A549 (cell line): ENCODE data around the gene GSTM2. TPM values are rescaled to one million over a fixed set of nuclear protein-coding genes. Genes with fewer than 3 reads are reported as not detected.
"Not testable (repeated sequence)": the region's sequence is repeated elsewhere in the genome, so short reads cannot be mapped to it uniquely, and the experiment has no call there.

Source experiments
- ATAC-seq, 2 experiments: fragments of 200-7000 bp in 1 of 2; fragments of >200 bp in 1 of 2; cut with Nextera tagmentation in 1 of 2; cut with Tn5 transposase in 1 of 2; 3 replicates each; pipeline versions ENCODE4 v1.8.0 to v1.9.1; 2018 to 2020; ENCODE audit warnings: mild to moderate bottlenecking in 1 of 2, moderate library complexity in 1 of 2
- CTCF ChIA-PET: fragments of 300-600 bp; sonication (Branson Sonifier 250); formaldehyde crosslinking; extraction: SDS; loops from one replicate; lab custom pipeline; 2021; ENCODE audit warnings: antibody characterized with exemption, inconsistent platforms; lab: Yijun Ruan, JAX
- POLR2A ChIA-PET: fragments of 350-600 bp; formaldehyde crosslinking; extraction: SDS; loops from one replicate; lab custom pipeline; 2021; ENCODE audit warnings: antibody characterized with exemption, inconsistent platforms; lab: Yijun Ruan, JAX
- DNase-seq, 2 experiments: peaks; one replicate each; pipeline versions ENCODE4 v3.0.0 to v3.0.0-alpha.2; 2011 to 2016; ENCODE audit warnings: low read depth in 1 of 2, low spot score in 1 of 2
- FAIRE-seq: peaks from 2 replicates; lab custom pipeline; 2011; peaks lifted over from hg19 to GRCh38; lab: Jason Lieb, UNC
- H3K27ac ChIP-seq, 2 experiments: fragments of >200 bp; sonication (Bioruptor Twin); formaldehyde crosslinking; 3 replicates each; pipeline ENCODE4 v1.5.1; 2016 to 2017
- H3K4me1 ChIP-seq: fragments of >200 bp; sonication (Bioruptor Twin); formaldehyde crosslinking; 3 replicates; pipeline ENCODE4 v1.6.1; 2016
- H3K4me2 ChIP-seq: fragments of >200 bp; sonication (Bioruptor Twin); formaldehyde crosslinking; 3 replicates; pipeline ENCODE4 v1.6.1; 2016
- H3K4me3 ChIP-seq: fragments of >200 bp; sonication (Bioruptor Twin); formaldehyde crosslinking; 3 replicates; pipeline ENCODE4 v1.5.1; 2016
- H3K9me3 ChIP-seq: fragments of >200 bp; sonication (Bioruptor Twin); formaldehyde crosslinking; 3 replicates; pipeline ENCODE4 v1.6.1; 2016
- BHLHE40 ChIP-seq: IDR thresholded peaks from 2 replicates; pipeline ENCODE4 v1.6.1; 2012; ENCODE audit warnings: low read depth, low read length, inconsistent platforms
- CBX2 ChIP-seq: fragments of 200-600 bp; sonication (generic); IDR thresholded peaks from 2 replicates; pipeline ENCODE4 v1.6.1; 2016; ENCODE audit warnings: low read depth, mild to moderate bottlenecking, borderline replicate concordance
- CBX8 ChIP-seq: fragments of 200-600 bp; sonication (generic); IDR thresholded peaks from 2 replicates; pipeline ENCODE4 v1.6.1; 2016
- CHD2 ChIP-seq: fragments of 150-350 bp; IDR thresholded peaks from 2 replicates; pipeline ENCODE4 v1.6.1; 2014; ENCODE audit warnings: low read length; ENCODE audit not compliant: partially characterized antibody
- EHMT2 ChIP-seq: fragments of 200-600 bp; sonication (generic); IDR thresholded peaks from 2 replicates; pipeline ENCODE4 v1.6.1; 2016; ENCODE audit warnings: antibody characterized with exemption, low read depth, mild to moderate bottlenecking, moderate library complexity
- FOSB ChIP-seq: fragments of 250-450 bp; sonication (Bioruptor Pico); IDR thresholded peaks from 2 replicates; pipeline ENCODE4 v1.5.0; 2020; ENCODE audit warnings: mild to moderate bottlenecking, moderate library complexity
- FOSL2 ChIP-seq, 2 experiments: fragments of 450-650 bp in 1 of 2; fragments of >200 bp in 1 of 2; sonication (Bioruptor Twin) in 1 of 2; formaldehyde crosslinking; IDR thresholded peaks; 2 replicates each; pipeline versions ENCODE4 v1.5.0 to v1.6.1; 2016 to 2020; ENCODE audit warnings: mild to moderate bottlenecking in 1 of 2, moderate library complexity in 1 of 2
- HDAC2 ChIP-seq: fragments of 200-600 bp; sonication (generic); IDR thresholded peaks from 2 replicates; pipeline ENCODE4 v1.6.1; 2016
- HEYL ChIP-seq: fragments of 250-450 bp; sonication (Bioruptor Pico); IDR thresholded peaks from 2 replicates; pipeline ENCODE4 v1.8.0; 2021; ENCODE audit warnings: mild to moderate bottlenecking, moderate library complexity
- HOXB13 ChIP-seq: fragments of 250-450 bp; sonication (Bioruptor Pico); IDR thresholded peaks from 2 replicates; pipeline ENCODE4 v1.5.0; 2020; ENCODE audit warnings: low read depth, mild to moderate bottlenecking, moderate library complexity
- JUN ChIP-seq, 2 experiments: fragments of >200 bp; sonication (Bioruptor Twin); formaldehyde crosslinking; IDR thresholded peaks; 2 replicates in 1 of 2; 3 replicates in 1 of 2; pipeline ENCODE4 v1.6.1; 2016 to 2017
- KDM1A ChIP-seq: fragments of 200-600 bp; sonication (generic); IDR thresholded peaks from 2 replicates; pipeline ENCODE4 v1.6.1; 2016; ENCODE audit warnings: low read depth, mild to moderate bottlenecking
- KDM5A ChIP-seq: fragments of 200-600 bp; sonication (generic); IDR thresholded peaks from 2 replicates; pipeline ENCODE4 v1.6.1; 2016; ENCODE audit warnings: antibody characterized with exemption, mild to moderate bottlenecking
- MAFK ChIP-seq: fragments of 450-650 bp; IDR thresholded peaks from 2 replicates; pipeline ENCODE4 v1.6.1; 2014; ENCODE audit not compliant: partially characterized antibody
- PHF8 ChIP-seq: fragments of 200-600 bp; sonication (generic); IDR thresholded peaks from 2 replicates; pipeline ENCODE4 v1.6.1; 2016; ENCODE audit warnings: low read depth, mild to moderate bottlenecking, antibody characterized with exemption, moderate library complexity, borderline replicate concordance
- POLR2AphosphoS2 ChIP-seq: conservative IDR thresholded peaks from 2 replicates; pipeline ENCODE4 v1.6.1; 2012; ENCODE audit warnings: low read length, improper control_type of control experiment, inconsistent platforms
- RAD21 ChIP-seq, 2 experiments: fragments of >200 bp in 1 of 2; sonication (Bioruptor Twin) in 1 of 2; formaldehyde crosslinking in 1 of 2; IDR thresholded peaks in 1 of 2; conservative IDR thresholded peaks in 1 of 2; 2 replicates in 1 of 2; 3 replicates in 1 of 2; pipeline ENCODE4 v1.6.1; 2012 to 2018; ENCODE audit warnings: inconsistent platforms in 1 of 2
- ZFP36 ChIP-seq: fragments of 450-650 bp; IDR thresholded peaks from 2 replicates; pipeline ENCODE4 v1.6.1; 2014; ENCODE audit warnings: borderline replicate concordance; ENCODE audit not compliant: partially characterized antibody
- ZNF302 ChIP-seq: fragments of 250-450 bp; sonication (Bioruptor Pico); IDR thresholded peaks from 2 replicates; pipeline ENCODE4 v1.9.0; 2021; ENCODE audit warnings: inconsistent platforms, mild to moderate bottlenecking, moderate library complexity
- WGBS: methylation state at CpG from one replicate; pipeline ENCODE4 v1.1.6; 2017; ENCODE audit errors: missing lambda C conversion rate; 5-methylcytosine and 5-hydroxymethylcytosine counted together
- polyA plus RNA-seq, 4 experiments: library from polyadenylated mRNA; depleted of rRNA in 3 of 4; stranded (reverse); fragments of >200 nt; fragmentation: RNase III in 1 of 4; extraction: RNeasy Plus Mini Kit Qiagen cat#74134 plus additional on column Dnase treatment in 1 of 4; gene quantifications; 2 replicates in 3 of 4; 3 replicates in 1 of 4; pipeline ENCODE4 v1.2.3, GENCODE V29; 2011 to 2017
- TF ChIP-seq, protein P1 (sequence below): fragments of 250-450 bp; sonication (Bioruptor Pico); IDR thresholded peaks from 2 replicates; pipeline ENCODE4 v1.5.0; 2020; ENCODE audit warnings: low read depth, mild to moderate bottlenecking, moderate library complexity
- TF ChIP-seq, protein P2 (sequence below): IDR thresholded peaks from 2 replicates; pipeline ENCODE4 v1.6.1; 2012
- TF ChIP-seq, protein P3 (sequence below): fragments of 450-650 bp; IDR thresholded peaks from 2 replicates; pipeline ENCODE4 v1.6.1; 2014; ENCODE audit warnings: antibody characterized with exemption
- TF ChIP-seq, protein P4 (sequence below): IDR thresholded peaks from 2 replicates; pipeline ENCODE4 v1.6.1; 2012; ENCODE audit warnings: low read depth, borderline replicate concordance

Gene GSTM2
- polyA plus RNA-seq, 2 of the 4 experiments (the other 2 are of a cell fraction): 4.8 to 6.5 TPM

DNA sequence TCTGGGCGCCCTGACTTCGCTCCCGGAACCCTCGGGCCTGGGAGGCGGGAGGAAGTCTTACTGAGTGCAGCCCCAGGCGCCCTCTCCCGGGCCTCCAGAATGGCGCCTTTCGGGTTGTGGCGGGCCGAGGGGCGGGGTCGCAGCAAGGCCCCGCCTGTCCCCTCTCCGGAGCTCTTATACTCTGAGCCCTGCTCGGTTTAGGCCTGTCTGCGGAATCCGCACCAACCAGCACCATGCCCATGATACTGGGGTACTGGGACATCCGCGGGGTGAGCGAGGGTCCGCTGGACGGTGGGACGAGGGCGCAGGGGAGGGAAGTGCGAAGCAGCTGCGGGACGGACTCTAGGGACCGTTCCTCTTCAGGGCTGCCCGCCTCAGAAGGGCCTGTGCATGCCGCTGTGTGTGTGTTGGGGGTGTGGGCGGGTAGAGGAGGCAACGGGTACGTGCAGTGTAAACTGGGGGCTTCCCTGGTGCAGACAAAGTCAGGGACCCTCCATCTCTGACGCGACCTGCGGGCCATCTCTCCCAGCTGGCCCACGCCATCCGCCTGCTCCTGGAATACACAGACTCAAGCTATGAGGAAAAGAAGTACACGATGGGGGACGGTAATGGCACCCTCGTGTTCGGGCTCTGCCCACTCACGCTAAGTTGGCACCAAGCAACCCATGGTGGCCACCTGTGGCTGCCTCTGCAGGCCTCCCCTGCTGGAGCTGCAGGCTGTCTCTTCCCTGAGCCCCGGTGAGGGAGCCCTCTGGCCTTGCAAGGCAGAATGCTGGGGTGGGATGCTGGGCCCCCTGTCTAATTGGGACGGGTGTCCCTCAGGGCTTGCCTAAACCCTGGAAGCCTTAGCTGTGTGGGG is 20.0 kb downstream of the GSTM2 start, which contains the start of gene GSTM1:
GSTM1 (plus strand) TSS at position 177 of the 859 bp plus-strand sequence; CDS start at position 234, 57 bp downstream.
- H3K4me2 ChIP-seq: no peak within 1 kb of the TSS
- no peak for DNase-seq
- no peak for TF ChIP-seq KDM5A
- no peak for TF ChIP-seq CBX8
- no peak for TF ChIP-seq CHD2
- no peak for TF ChIP-seq KDM1A
- TF ChIP-seq, protein P1, sequence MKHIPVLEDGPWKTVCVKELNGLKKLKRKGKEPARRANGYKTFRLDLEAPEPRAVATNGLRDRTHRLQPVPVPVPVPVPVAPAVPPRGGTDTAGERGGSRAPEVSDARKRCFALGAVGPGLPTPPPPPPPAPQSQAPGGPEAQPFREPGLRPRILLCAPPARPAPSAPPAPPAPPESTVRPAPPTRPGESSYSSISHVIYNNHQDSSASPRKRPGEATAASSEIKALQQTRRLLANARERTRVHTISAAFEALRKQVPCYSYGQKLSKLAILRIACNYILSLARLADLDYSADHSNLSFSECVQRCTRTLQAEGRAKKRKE (CRISPR knock-in tag): no peak
- TF ChIP-seq, protein P2, sequence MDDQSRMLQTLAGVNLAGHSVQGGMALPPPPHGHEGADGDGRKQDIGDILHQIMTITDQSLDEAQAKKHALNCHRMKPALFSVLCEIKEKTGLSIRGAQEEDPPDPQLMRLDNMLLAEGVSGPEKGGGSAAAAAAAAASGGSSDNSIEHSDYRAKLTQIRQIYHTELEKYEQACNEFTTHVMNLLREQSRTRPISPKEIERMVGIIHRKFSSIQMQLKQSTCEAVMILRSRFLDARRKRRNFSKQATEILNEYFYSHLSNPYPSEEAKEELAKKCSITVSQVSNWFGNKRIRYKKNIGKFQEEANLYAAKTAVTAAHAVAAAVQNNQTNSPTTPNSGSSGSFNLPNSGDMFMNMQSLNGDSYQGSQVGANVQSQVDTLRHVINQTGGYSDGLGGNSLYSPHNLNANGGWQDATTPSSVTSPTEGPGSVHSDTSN: no peak
- TF ChIP-seq, protein P3, sequence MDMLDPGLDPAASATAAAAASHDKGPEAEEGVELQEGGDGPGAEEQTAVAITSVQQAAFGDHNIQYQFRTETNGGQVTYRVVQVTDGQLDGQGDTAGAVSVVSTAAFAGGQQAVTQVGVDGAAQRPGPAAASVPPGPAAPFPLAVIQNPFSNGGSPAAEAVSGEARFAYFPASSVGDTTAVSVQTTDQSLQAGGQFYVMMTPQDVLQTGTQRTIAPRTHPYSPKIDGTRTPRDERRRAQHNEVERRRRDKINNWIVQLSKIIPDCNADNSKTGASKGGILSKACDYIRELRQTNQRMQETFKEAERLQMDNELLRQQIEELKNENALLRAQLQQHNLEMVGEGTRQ: no peak
- no CpG with 5 or more reads among the region's 46 CpGs for WGBS
- CTCF ChIA-PET: no interaction called here
- H3K4me1 ChIP-seq: no peaks in the 10 kb centered on the region
- no peak within 1 kb of the TSS for H3K27ac ChIP-seq
- POLR2A ChIA-PET: no interaction called here
- ATAC-seq: no peak
- no peaks in the 10 kb centered on the region for H3K9me3 ChIP-seq
- no peak for FAIRE-seq
- H3K4me3 ChIP-seq: no peak within 1 kb of the TSS

DNA sequence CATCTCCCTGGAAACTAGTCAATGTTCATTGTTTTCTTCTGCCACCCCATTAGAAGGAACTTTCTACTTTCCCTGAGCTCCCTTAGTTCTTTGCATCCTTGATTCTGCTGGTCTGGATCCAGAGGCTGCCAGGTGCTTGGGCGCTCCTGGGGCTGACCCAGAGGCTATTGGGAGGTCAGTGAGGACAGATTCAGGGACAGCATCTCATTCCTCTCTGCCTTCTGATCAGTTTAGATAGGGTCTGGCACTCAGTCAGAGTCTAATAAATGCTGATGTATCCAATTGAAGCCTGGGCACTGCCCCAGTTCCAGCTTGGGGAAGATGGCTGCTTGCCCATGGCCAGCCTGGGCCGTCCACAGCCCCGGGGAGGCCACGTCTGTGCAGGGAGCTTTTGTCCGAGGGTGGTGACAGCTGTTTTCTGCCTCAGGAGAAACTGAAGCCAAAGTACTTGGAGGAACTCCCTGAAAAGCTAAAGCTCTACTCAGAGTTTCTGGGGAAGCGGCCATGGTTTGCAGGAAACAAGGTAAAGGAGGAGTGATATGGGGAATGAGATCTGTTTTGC is 22.1 kb downstream of the GSTM2 start:
- DNase-seq (no peak), ATAC-seq (no peak), FAIRE-seq (no peak)
- ChIA-PET POLR2A (no interaction called here), CTCF (no interaction called here)
- Histone ChIP-seq H3K9me3 (no peaks in the 10 kb centered on the region), H3K4me2 (no peak overlapping the region), H3K4me1 (no peaks in the 10 kb centered on the region), H3K4me3 (no peak overlapping the region), H3K27ac (no peak overlapping the region)
- WGBS: no CpG with 5 or more reads among the region's 6 CpGs
- TF ChIP-seq, protein P4, sequence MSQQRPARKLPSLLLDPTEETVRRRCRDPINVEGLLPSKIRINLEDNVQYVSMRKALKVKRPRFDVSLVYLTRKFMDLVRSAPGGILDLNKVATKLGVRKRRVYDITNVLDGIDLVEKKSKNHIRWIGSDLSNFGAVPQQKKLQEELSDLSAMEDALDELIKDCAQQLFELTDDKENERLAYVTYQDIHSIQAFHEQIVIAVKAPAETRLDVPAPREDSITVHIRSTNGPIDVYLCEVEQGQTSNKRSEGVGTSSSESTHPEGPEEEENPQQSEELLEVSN: no peak
- TF ChIP-seq KDM5A: no peak
- TF ChIP-seq FOSB (CRISPR knock-in tag): no peak
- no peak for TF ChIP-seq CHD2
- no peak for TF ChIP-seq EHMT2
- TF ChIP-seq, protein P3: no peak

DNA sequence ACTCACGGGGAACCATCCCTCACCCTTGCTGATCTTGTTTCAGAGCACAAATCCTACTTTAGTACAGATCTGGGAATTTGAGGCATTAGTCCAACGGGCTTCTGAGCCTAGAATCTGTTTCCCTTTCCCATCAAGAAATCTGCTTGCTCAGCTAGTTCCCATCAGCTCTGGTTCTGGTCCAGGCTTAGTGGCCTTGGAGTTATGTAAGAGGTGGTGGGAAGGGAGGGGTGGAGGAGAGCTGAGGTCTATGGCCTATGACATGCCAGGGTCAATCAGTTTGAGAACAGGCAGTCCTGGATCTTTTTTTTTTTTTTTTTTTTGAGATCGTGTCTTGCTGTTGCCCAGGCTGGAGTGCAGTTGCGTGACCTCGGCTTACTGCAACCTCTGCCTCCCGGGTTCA is 23.9 kb downstream of the GSTM2 start:
- Histone ChIP-seq H3K4me2 (no peak overlapping the region), H3K4me1 (no peaks in the 10 kb centered on the region), H3K27ac (no peak overlapping the region), H3K9me3 (no peaks in the 10 kb centered on the region), H3K4me3 (no peak overlapping the region)
- no CpG with 5 or more reads among the region's 6 CpGs for WGBS
- no peak for FAIRE-seq
- ChIA-PET CTCF (no interaction called here), POLR2A (no interaction called here)
- TF ChIP-seq, protein P1 (CRISPR knock-in tag): no peak
- TF ChIP-seq FOSL2 (IDR thresholded peaks at IDR 0.05) (no peak), FOSL2 (CRISPR knock-in tag; IDR thresholded peaks at IDR 0.05) (no peak), JUN (IDR thresholded peaks at IDR 0.05) (no peak), BHLHE40 (no peak), FOSB (CRISPR knock-in tag) (no peak), PHF8 (no peak), CBX8 (no peak), MAFK (no peak), HOXB13 (CRISPR knock-in tag) (no peak), ZNF302 (CRISPR knock-in tag) (no peak), ZFP36 (no peak), POLR2AphosphoS2 (no peak), HDAC2 (no peak), RAD21 (conservative IDR thresholded peaks at IDR 0.05 in 1 of 2, IDR thresholded peaks at IDR 0.05 in 1 of 2) (no peak), EHMT2 (no peak), HEYL (CRISPR knock-in tag) (no peak), CHD2 (no peak), CBX2 (no peak)
- no peak for ATAC-seq
- DNase-seq: no peak

DNA sequence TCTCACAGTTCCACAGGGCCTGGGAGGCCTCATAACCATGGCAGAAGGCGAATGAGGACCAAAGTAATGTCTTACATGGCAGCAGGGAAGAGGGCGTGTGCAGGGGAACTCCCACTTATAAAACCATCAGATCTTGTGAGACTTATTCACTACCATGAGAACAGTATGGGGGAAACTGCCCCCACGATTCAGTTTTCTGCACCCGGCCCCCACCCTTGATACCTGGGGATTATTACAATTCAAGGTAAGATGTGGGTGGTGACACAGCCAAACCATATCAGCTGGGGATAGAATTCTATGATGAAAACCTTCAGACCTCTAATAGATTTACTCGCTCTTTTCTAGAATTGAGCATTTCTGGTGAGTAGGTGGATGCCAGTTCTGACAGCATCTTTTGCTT is 26.5 kb downstream of the GSTM2 start:
- POLR2A ChIA-PET, ATAC-seq, H3K9me3 ChIP-seq, CTCF ChIA-PET, FAIRE-seq, H3K4me2 ChIP-seq, H3K4me1 ChIP-seq, H3K27ac ChIP-seq, H3K4me3 ChIP-seq, DNase-seq: not testable (repeated sequence)
- no CpG with 5 or more reads among the region's 5 CpGs for WGBS
